ENCODE results near the gene HTR7. TPM values are rescaled to one million over a fixed set of nuclear protein-coding genes. Genes with fewer than 3 reads are reported as not detected.

Gene HTR7
- total and polyA plus RNA-seq, 2 of the 8 experiments (the other 6 are each of a cell fraction or from before 2014, with no cell fraction given), result 22.9 to 24.6 TPM

GRCh38 chr10:90832111-90832510 is 25.7 kb downstream of the HTR7 start:
- H2AFZ ChIP-seq (ENCODE audit: low read length), result no peak overlapping the region
- 93% methylated on average over 17 of the region's 17 CpGs; no CpG with 5 or more reads in 1 of the 2 experiments for WGBS, 2 experiments (ENCODE audit: extremely low coverage in 1 of 2, insufficient coverage in 1 of 2, insufficient read length in 1 of 2, insufficient replicate concordance in 2 of 2, low coverage in 1 of 2, low lambda C conversion rate in 2 of 2, missing lambda C conversion rate in 1 of 2)
- no peak overlapping the region for H3K14ac ChIP-seq (ENCODE audit: insufficient read length)
- no peak overlapping the region for H2BK120ac ChIP-seq (replicated peaks; ENCODE audit: low read depth, low read length)
- no peak overlapping the region for H2AK5ac ChIP-seq (ENCODE audit: low read depth, low read length)
- DNase-seq (ENCODE audit: low read depth in 1 of 2, low spot score in 2 of 2), result no peak
- peaks cover 0 to 6% (median 0%) of the 10 kb centered on the region in 4 experiments; a peak in 2 of 8 replicates for H3K36me3 ChIP-seq (ENCODE audit: control insufficient read depth in 2 of 4, insufficient read depth in 4 of 4, low read length in 3 of 4)
- no peak overlapping the region for H3K9ac ChIP-seq (replicated peaks in 1 of 4; ENCODE audit: extremely low read depth in 1 of 4, low read depth in 3 of 4, low read length in 3 of 4)
- no peak overlapping the region for H2BK5ac ChIP-seq (ENCODE audit: low read depth, low read length)
- H4K20me1 ChIP-seq (replicated peaks in 1 of 2; ENCODE audit: control insufficient read depth in 1 of 2, insufficient read depth in 2 of 2, low read length in 2 of 2), result no peaks in the 10 kb centered on the region
- no peak overlapping the region for H3K4me2 ChIP-seq (ENCODE audit: insufficient read depth in 1 of 2, low read depth in 2 of 2, low read length in 2 of 2)
- ChIA-PET CTCF (ENCODE audit: partially characterized antibody) (interaction anchor here (2.7 kb wide), 1 partner anchor 44 kb away, joined by 7 read pairs; no protein-coding TSS in a partner anchor), POLR2A (ENCODE audit: partially characterized antibody) (interaction anchor here (0.9 kb wide), 2 partner anchors 8 to 11 kb away, joined by 3 read pairs; no protein-coding TSS in a partner anchor)
- H3K56ac ChIP-seq (replicated peaks; ENCODE audit: insufficient read length, low read depth, low read length), result no peak overlapping the region
- no peaks in the 10 kb centered on the region for H3K23me2 ChIP-seq (ENCODE audit: low read depth, low read length)
- no peak overlapping the region for H3K27ac ChIP-seq (ENCODE audit: low read depth, low read length)
- no peak overlapping the region for H3K23ac ChIP-seq (ENCODE audit: insufficient read length)
- no peak overlapping the region for H2BK15ac ChIP-seq (ENCODE audit: low read length)
- H3K4me1 ChIP-seq (replicated peaks in 1 of 4; ENCODE audit: control insufficient read depth in 3 of 4, insufficient read depth in 4 of 4, low read length in 3 of 4), result no peaks in the 10 kb centered on the region
- peaks cover 0 to 80% of the 10 kb centered on the region in 2 experiments; a peak in 2 of 4 replicates for H3K79me2 ChIP-seq (ENCODE audit: control insufficient read depth in 1 of 2, insufficient read depth in 2 of 2, low read length in 2 of 2)
- no peak overlapping the region for H3K18ac ChIP-seq (ENCODE audit: extremely low read depth, low read length)
- FAIRE-seq, result no peak
- no peak overlapping the region for H4K5ac ChIP-seq (ENCODE audit: insufficient read length, low read depth, low read length)
- H4K91ac ChIP-seq (replicated peaks; ENCODE audit: insufficient read length, low read length), result no peak overlapping the region
- no peak overlapping the region for H3K4ac ChIP-seq (replicated peaks; ENCODE audit: insufficient read length, low read depth, low read length)
- no peaks in the 10 kb centered on the region for H3K79me1 ChIP-seq (ENCODE audit: low read depth, low read length)
- peaks cover 0 to 9% of the 10 kb centered on the region in 2 experiments; a peak in 2 of 4 replicates for H3K9me3 ChIP-seq (ENCODE audit: insufficient read depth in 2 of 2, low read depth in 1 of 2, low read length in 1 of 2)
- H2BK20ac ChIP-seq (ENCODE audit: low read length), result no peak overlapping the region
- no peak overlapping the region for H2BK12ac ChIP-seq (ENCODE audit: low read depth, low read length)
- H4K8ac ChIP-seq (ENCODE audit: extremely low read depth, insufficient read depth, low read length), result no peak overlapping the region
- H3K4me3 ChIP-seq (ENCODE audit: extremely low read depth in 1 of 4, insufficient read depth in 2 of 4, low read depth in 3 of 4, low read length in 4 of 4), result no peak overlapping the region
- no peaks in the 10 kb centered on the region for H3K27me3 ChIP-seq (replicated peaks in 1 of 4; ENCODE audit: control insufficient read depth in 3 of 4, extremely low read depth in 1 of 4, insufficient read depth in 3 of 4, low read length in 3 of 4)
- no peak for TF ChIP-seq SP1 (IDR thresholded peaks at IDR 0.05; ENCODE audit: low read depth, low read length)
- TF ChIP-seq CBX8 (IDR thresholded peaks at IDR 0.05; ENCODE audit: borderline replicate concordance, low read depth, low read length), result no peak
- TF ChIP-seq SP2 (IDR thresholded peaks at IDR 0.05; ENCODE audit: low read length), result no peak
- no peak for TF ChIP-seq EGR1 (IDR thresholded peaks at IDR 0.05; ENCODE audit: borderline replicate concordance, low read depth, low read length)
- TF ChIP-seq USF2 (IDR thresholded peaks at IDR 0.05; ENCODE audit: low read length), result no peak
- no peak for TF ChIP-seq CHD1 (IDR thresholded peaks at IDR 0.05; ENCODE audit: low read depth, low read length)
- no peak for TF ChIP-seq CREB1 (IDR thresholded peaks at IDR 0.05)
